Hematopoietic multipotent progenitor cell treated with erythropoietin and hydrocortisone succinate and interleukin-3 and kit ligand, for 6 days (in vitro differentiated cells): ENCODE measurements around the gene SGIP1.
A peak's percentile ranks its signal among the peaks of the same experiment; 100 is the strongest.

Experiments used
- DNase-seq: peaks from one replicate; pipeline ENCODE4 v3.0.0-alpha.2; 2015

Gene SGIP1

GRCh38 chr1:66607458-66607857 is 73.5 kb downstream of the SGIP1 start:
- DNase-seq = peak; percentile 18

GRCh38 chr1:66613187-66613586 is 79.2 kb downstream of the SGIP1 start:
- no peak for DNase-seq

- DNase-seq = no peak
Observed at GRCh38 chr1:66617362-66618184, 83.6 kb downstream of the SGIP1 start.

GRCh38 chr1:66618390-66618789 is 84.4 kb downstream of the SGIP1 start:
- no peak for DNase-seq

- no peak for DNase-seq
Observed at GRCh38 chr1:66623812-66624211, 89.9 kb downstream of the SGIP1 start.

- no peak for DNase-seq
Observed at GRCh38 chr1:66624412-66625060, 90.6 kb downstream of the SGIP1 start.

GRCh38 chr1:66626261-66626660 is 92.3 kb downstream of the SGIP1 start:
- DNase-seq = no peak

- DNase-seq = no peak
Observed at GRCh38 chr1:66628926-66629325, 95.0 kb downstream of the SGIP1 start.

- no peak for DNase-seq
Observed at GRCh38 chr1:66633159-66633558, 99.2 kb downstream of the SGIP1 start.

- DNase-seq = no peak
Observed at GRCh38 chr1:66637146-66637545, 103.2 kb downstream of the SGIP1 start.

- no peak for DNase-seq
Observed at GRCh38 chr1:66641891-66642473, 108.0 kb downstream of the SGIP1 start.

- DNase-seq = no peak
Observed at GRCh38 chr1:66642992-66643391, 109.0 kb downstream of the SGIP1 start.

GRCh38 chr1:66644331-66644730 is 110.4 kb downstream of the SGIP1 start:
- DNase-seq = no peak

- DNase-seq = peak; percentile 53
Observed at GRCh38 chr1:66648901-66649595, 115.1 kb downstream of the SGIP1 start.

- no peak for DNase-seq
Observed at GRCh38 chr1:66652556-66652955, 118.6 kb downstream of the SGIP1 start.

GRCh38 chr1:66654643-66655042 is 120.7 kb downstream of the SGIP1 start:
- no peak for DNase-seq

GRCh38 chr1:66671455-66671854 is 137.5 kb downstream of the SGIP1 start:
- DNase-seq = no peak

GRCh38 chr1:66676613-66677298 is 142.8 kb downstream of the SGIP1 start:
- DNase-seq = no peak

- no peak for DNase-seq
Observed at GRCh38 chr1:66678146-66678545, 144.2 kb downstream of the SGIP1 start.

- no peak for DNase-seq
Observed at GRCh38 chr1:66679140-66679539, 145.2 kb downstream of the SGIP1 start.

GRCh38 chr1:66681686-66682085 is 147.7 kb downstream of the SGIP1 start:
- DNase-seq = no peak

- DNase-seq = no peak
Observed at GRCh38 chr1:66682106-66682505, 148.2 kb downstream of the SGIP1 start.

GRCh38 chr1:66684353-66684752 is 150.4 kb downstream of the SGIP1 start:
- DNase-seq = no peak
